Stimulated activated naive CD8-positive, alpha-beta T cell treated with anti-CD3 and anti-CD28 coated beads, Interleukin-15, Interleukin-2, amounts not matched to agents 100 ng/mL and 50 ng/mL, for 24 hours (primary cell): Measurements from ENCODE around the gene DGCR2.
"Not testable (repeated sequence)": the region's sequence is repeated elsewhere in the genome, so short reads cannot be mapped to it uniquely, and the experiment has no call there.

Source experiments
- H3K27ac Mint-ChIP-seq: one replicate; pipeline ENCODE4 v1.8.0; 2021; ENCODE audit warnings: mild to moderate bottlenecking, mixed read lengths
- H3K27me3 Mint-ChIP-seq: one replicate; pipeline ENCODE4 v1.8.0; 2021; ENCODE audit warnings: mixed read lengths
- H3K36me3 Mint-ChIP-seq: one replicate; pipeline ENCODE4 v1.8.0; 2021; ENCODE audit warnings: low read depth, mixed read lengths
- H3K4me1 Mint-ChIP-seq: one replicate; pipeline ENCODE4 v1.8.0; 2021; ENCODE audit warnings: low read depth, mixed read lengths
- H3K4me3 Mint-ChIP-seq: one replicate; pipeline ENCODE4 v1.8.0; 2021; ENCODE audit warnings: mild to moderate bottlenecking, mixed read lengths
- H3K9me3 Mint-ChIP-seq: one replicate; pipeline ENCODE4 v1.8.0; 2021; ENCODE audit warnings: mixed read lengths

Gene DGCR2, protein sequence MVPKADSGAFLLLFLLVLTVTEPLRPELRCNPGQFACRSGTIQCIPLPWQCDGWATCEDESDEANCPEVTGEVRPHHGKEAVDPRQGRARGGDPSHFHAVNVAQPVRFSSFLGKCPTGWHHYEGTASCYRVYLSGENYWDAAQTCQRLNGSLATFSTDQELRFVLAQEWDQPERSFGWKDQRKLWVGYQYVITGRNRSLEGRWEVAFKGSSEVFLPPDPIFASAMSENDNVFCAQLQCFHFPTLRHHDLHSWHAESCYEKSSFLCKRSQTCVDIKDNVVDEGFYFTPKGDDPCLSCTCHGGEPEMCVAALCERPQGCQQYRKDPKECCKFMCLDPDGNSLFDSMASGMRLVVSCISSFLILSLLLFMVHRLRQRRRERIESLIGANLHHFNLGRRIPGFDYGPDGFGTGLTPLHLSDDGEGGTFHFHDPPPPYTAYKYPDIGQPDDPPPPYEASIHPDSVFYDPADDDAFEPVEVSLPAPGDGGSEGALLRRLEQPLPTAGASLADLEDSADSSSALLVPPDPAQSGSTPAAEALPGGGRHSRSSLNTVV

DNA sequence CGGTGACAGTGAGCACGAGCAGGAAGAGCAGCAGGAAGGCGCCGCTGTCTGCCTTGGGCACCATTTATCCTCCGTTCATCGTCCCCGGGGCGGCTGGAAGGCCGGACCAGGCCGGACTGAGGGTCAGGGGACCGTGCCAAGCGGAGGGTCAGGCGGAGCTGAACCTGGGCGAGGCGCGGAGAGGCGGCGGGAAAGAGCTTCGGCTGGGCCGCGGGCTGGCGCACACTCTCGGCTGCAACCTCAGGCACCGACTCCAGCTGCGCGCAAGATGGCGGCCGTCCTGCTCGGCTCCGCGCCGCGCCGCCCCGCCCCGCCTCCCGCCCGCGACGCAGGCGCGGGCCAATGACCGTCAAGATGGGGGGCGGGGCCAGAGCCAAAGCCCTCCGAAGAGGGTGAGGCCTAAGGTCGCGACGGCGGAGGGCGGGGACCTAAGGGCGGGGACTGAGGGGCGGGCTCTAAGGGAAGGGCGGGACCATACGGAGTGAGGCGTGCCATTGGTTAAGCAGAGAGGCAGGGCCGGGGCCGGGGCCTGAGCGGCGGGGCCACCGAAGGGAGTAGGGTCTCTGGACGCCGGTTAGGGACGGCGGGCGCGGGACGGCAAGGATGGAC is at the start of gene DGCR2:
Gene DGCR2 (minus strand): TSS at position 270 of the 609 bp plus-strand sequence. CDS start 206 bp downstream, at position 64.
- Mint-ChIP-seq H3K36me3 (peaks cover 4% of the 10 kb centered on the region), H3K4me1 (peaks cover 52% of the 10 kb centered on the region), H3K27ac (peak within 1 kb of the TSS; percentile 63), H3K9me3 (no peaks in the 10 kb centered on the region), H3K4me3 (peak within 1 kb of the TSS; percentile 93), H3K27me3 (no peaks in the 10 kb centered on the region)

DNA sequence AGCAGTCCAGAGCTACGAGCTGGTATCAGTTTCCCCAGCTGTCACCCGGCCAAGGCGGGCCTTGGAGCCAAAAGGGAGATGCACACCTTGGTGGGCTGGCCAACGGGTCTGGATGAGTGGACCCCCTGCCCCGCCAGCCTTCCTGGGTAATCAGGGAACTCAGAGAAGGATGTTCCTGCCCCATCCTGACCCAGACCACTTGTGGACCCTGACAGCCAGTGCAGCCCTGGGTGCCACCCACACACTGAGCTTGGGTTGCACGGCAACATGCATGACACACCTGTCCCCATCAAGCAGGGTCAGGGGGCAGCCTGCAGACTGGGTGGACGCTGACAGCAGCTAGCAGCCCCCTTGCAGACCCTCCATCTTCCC is 47.7 kb upstream of the DGCR2 start:
- H3K4me3 Mint-ChIP-seq: peak overlapping the region; percentile 98
- peaks cover 36% of the 10 kb centered on the region for H3K4me1 Mint-ChIP-seq
- H3K27me3 Mint-ChIP-seq: peaks cover 37% of the 10 kb centered on the region
- no peak overlapping the region for H3K27ac Mint-ChIP-seq
- H3K9me3 Mint-ChIP-seq: no peaks in the 10 kb centered on the region
- peaks cover 12% of the 10 kb centered on the region for H3K36me3 Mint-ChIP-seq

DNA sequence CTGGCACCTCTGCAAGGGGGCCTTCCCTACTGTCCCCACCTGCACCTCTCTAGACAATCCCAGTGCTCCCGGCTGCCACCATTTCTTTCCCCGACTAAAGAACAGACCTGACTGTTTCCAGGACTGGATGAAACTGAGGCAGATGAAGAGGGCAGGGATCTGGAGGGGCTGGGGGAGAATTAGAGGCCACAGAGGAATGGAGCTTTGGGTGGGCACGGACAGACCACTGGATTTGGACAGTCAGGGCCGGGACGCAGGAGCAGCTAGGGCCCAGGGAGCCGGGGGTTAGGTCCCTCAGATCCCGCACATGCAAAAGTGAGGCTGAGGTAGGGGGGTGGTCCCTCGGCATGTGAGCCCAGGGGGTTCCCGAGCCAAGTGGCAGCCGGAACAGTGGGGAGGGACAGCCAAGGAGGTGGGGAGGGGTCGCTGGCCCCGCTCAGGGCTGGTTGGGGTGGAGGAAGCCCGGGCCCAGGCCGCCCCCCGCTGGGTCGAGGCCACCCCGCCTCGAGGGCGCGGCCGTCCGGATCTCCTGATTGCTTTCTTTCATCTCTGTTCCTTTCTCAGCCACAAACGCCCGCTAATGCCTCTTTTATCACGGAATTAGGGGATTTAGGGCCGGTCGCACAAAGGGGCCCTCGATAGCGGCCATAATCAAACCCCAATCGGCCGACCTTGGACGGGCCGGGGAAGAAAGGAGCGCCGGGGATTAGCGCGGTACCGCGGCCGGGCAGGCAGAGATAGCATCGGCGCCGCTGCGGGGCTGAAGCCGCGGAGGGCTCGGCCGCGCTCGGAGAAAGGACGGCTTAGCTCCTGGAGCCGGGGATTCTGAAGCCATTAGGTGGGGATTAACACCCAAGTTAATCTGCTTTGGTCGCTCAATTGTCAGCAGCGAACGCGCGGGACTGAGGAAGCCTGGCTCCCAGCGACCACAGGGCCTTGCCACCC is 47.1 kb upstream of the DGCR2 start:
- peaks cover 12% of the 10 kb centered on the region for H3K36me3 Mint-ChIP-seq
- H3K27me3 Mint-ChIP-seq: peaks cover 43% of the 10 kb centered on the region
- H3K27ac Mint-ChIP-seq: no peak overlapping the region
- H3K4me1 Mint-ChIP-seq: peaks cover 32% of the 10 kb centered on the region
- H3K9me3 Mint-ChIP-seq: no peaks in the 10 kb centered on the region
- H3K4me3 Mint-ChIP-seq: peak overlapping the region; percentile 39

DNA sequence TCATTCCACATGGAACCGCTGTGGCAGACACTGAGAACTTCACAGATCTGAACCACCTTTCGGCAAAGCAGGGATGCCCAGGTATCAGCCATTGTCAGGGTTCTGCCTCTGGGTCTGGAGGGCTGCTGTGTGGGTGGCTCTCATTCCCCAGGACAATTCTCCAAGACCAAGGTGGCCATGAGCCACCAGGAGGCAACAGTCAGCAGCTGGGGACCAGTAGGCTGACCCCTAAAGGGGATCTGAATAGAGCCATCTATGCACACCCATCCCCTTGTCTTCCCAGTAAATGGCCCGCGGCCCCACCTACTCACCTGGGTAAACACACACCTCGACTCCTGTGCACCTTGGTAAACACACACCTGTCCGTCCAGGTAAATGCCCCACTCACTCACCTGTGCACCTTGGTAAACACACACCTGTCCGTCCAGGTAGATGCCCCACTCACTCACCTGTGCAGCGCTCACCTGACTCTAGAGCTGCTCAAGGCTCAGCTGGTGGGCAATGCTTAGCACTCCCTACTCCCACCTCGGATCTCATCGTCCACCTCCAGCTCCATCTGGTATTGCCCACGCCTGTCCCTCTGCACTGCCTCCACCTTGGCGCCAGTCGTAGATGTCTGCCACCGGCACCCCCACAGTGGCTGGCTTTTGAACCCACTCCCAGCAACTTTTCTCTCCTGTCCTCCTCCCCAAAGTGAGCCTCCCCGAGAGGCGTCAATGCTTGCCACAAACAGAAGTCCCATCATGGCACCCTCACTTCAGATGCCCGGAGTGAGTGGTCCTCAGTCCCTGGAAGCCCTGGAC is 46.1 kb upstream of the DGCR2 start:
- peaks cover 46% of the 10 kb centered on the region for H3K27me3 Mint-ChIP-seq
- H3K4me1 Mint-ChIP-seq: peaks cover 27% of the 10 kb centered on the region
- no peak overlapping the region for H3K27ac Mint-ChIP-seq
- H3K36me3 Mint-ChIP-seq: peaks cover 12% of the 10 kb centered on the region
- no peak overlapping the region for H3K4me3 Mint-ChIP-seq
- H3K9me3 Mint-ChIP-seq: no peaks in the 10 kb centered on the region

DNA sequence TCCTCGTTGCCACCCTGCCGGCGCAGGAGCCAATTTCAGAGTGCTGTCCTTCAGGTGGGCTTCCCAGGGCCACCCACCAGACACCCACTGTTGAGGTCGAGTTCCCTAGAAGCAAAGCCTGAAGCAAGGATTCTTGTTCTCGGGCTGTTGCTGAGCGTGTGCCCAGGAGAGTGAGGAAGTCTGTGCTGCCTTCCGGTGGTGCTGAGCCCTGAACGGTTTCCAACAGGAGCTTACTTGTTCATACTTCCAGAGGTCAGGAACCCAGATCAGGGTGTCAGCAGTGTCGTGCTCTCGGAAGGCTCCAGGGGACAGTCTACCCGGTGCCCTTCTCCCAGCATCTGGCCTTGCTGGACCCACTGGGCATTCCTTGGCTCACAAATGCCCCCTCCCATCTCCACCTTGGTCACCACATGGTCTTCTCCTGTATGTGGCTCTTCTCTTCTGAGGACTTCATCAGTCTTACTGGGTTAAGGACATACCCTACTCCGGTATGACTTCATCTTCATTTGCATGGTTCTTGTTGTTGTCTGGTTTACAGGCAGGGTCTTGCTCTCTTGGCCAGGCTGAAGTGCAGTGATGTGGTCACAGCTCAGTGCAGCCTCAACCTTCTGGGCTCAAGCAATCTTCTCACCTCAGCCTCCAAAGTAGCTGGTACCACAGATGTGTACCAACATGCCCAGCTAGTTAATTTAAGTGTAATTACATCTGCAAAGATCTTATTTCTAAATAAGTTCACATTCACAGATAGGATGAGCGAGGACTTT is 45.1 kb upstream of the DGCR2 start:
- no peaks in the 10 kb centered on the region for H3K9me3 Mint-ChIP-seq
- no peak overlapping the region for H3K4me3 Mint-ChIP-seq
- peaks cover 17% of the 10 kb centered on the region for H3K4me1 Mint-ChIP-seq
- peaks cover 49% of the 10 kb centered on the region for H3K27me3 Mint-ChIP-seq
- peaks cover 3% of the 10 kb centered on the region for H3K36me3 Mint-ChIP-seq
- no peak overlapping the region for H3K27ac Mint-ChIP-seq

DNA sequence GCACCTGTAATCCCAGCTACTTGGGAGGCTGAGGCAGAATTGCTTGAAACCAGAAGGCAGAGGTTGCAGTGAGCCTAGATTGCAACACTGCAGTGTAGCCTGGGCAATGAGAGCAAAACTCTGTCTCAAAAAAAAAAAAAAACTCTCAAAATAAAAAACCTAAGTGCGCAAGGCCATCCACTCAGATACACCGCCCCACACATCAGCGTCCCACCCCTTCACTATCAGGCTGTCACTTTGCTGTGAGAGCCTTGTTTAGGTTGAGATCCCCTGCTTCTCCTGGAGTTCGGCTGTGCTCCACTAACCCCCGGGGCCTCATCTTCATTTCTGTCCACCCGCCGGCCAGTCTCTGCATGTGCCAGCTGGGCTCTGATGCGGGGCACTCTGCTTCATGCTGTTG is 44.2 kb upstream of the DGCR2 start:
- Mint-ChIP-seq H3K4me1 (peaks cover 13% of the 10 kb centered on the region), H3K36me3 (no peaks in the 10 kb centered on the region), H3K9me3 (no peaks in the 10 kb centered on the region), H3K27me3 (peaks cover 50% of the 10 kb centered on the region), H3K4me3 (no peak overlapping the region), H3K27ac (no peak overlapping the region)

DNA sequence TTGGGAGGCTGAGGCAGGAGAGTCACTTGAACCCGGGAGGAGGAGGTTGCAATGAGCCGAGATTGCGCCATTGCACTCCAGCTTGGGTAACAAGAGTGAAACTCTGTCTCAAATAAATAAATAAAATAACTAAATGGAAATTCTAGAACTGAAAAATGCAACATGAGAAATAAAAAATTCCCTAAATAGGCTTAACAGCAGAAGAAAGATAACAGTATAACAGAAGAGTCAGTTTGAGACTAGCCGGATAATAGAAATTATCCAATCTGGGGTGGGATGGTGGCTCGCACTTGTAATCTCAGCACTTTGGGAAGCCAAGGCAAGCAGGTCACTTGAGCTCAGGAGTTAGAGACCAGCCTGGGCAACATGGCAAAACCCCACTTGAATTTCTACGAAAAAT is 42.2 kb upstream of the DGCR2 start:
- Mint-ChIP-seq H3K27ac (no peak overlapping the region), H3K9me3 (no peaks in the 10 kb centered on the region), H3K36me3 (no peaks in the 10 kb centered on the region), H3K4me3 (no peak overlapping the region), H3K4me1 (no peaks in the 10 kb centered on the region), H3K27me3 (peaks cover 44% of the 10 kb centered on the region)

DNA sequence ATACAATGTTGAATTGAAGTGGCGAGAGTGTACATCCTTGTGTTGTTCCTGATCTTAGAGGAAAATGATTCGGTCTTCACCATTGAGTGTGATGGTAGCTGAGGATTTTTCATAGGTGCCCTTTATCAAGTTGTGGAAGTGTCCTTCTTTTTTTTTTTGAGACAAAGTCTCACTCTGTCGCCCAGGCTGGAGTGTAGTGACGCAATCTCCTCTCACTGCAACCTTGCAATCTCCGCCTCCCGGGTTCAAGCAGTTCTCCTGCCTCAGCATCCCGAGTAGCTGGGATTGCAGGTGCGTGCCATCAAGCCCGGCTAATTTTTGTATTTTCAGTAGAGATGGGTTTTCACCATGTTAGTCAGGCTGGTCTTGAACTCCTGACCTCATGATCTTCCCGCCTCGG is 36.4 kb upstream of the DGCR2 start:
- H3K4me3 Mint-ChIP-seq, H3K4me1 Mint-ChIP-seq, H3K9me3 Mint-ChIP-seq, H3K36me3 Mint-ChIP-seq, H3K27ac Mint-ChIP-seq: not testable (repeated sequence)
- peaks cover 21% of the 10 kb centered on the region for H3K27me3 Mint-ChIP-seq

DNA sequence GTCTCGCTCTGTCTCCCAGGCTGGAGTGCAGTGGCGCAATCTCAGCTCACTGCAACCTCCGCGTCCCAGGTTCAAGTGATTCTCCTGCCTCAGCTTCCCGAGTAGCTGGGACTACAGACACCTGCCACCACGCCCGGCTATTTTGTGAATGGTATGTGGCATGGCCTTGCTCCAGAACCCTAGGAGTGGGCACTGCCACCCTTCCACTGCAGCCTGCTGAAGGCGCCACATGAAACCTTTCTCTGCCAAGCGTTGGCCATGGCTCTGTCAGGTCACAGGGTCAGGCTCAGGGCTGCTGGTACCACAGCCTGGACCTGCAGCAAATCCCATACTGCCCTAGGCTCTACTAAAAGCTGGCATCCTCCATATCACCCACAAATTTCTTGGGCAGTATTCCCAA is 33.9 kb upstream of the DGCR2 start:
- not testable (repeated sequence) for H3K36me3 Mint-ChIP-seq, H3K9me3 Mint-ChIP-seq, H3K4me1 Mint-ChIP-seq, H3K4me3 Mint-ChIP-seq, H3K27ac Mint-ChIP-seq
- H3K27me3 Mint-ChIP-seq: peaks cover 32% of the 10 kb centered on the region

DNA sequence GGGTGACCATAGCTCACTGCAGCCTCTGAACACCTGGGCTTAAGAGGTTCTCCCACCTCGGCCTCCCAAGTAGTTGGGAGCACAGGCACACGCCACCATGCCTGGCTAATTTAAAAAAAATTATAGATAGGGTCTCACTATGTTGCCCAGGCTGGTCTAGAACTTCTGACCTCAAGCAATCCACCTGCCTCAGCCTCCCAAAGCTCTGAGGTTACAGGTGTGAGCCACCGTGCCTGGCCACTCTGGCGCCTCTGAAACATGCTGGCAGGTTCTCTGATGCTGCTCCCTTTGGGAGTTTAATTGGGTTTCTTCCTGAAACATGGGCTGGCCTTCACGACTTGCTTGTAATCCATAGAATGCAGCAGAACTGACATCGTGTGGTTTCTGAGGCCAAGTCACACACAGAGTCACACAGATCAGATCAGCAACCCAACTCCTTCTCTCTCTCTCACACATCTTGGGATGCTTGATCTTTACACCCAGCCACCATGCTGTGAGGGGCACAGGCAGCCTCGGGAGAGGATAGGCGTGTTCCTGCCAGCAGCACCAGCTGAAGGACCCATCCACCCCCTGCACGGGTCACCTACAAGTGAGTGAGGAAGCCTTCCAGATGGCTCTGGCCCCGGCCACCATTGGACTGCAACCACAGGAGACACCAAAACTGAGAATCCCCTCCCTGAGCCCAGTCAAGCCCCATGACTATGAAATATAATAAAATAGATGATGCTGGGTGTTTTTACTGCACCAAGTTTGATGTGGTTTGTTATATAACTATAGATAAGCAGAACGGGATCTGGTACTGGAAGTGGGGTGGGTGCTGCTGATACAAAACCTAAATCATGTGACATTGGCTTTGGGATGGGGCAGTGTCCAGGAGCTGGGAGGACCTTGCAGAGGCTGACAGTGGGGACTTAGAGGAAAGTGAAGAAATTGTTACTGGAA is 31.0 kb upstream of the DGCR2 start:
- Mint-ChIP-seq H3K27me3 (peaks cover 39% of the 10 kb centered on the region), H3K9me3 (no peaks in the 10 kb centered on the region), H3K27ac (no peak overlapping the region), H3K4me3 (no peak overlapping the region), H3K4me1 (peaks cover 7% of the 10 kb centered on the region), H3K36me3 (no peaks in the 10 kb centered on the region)

DNA sequence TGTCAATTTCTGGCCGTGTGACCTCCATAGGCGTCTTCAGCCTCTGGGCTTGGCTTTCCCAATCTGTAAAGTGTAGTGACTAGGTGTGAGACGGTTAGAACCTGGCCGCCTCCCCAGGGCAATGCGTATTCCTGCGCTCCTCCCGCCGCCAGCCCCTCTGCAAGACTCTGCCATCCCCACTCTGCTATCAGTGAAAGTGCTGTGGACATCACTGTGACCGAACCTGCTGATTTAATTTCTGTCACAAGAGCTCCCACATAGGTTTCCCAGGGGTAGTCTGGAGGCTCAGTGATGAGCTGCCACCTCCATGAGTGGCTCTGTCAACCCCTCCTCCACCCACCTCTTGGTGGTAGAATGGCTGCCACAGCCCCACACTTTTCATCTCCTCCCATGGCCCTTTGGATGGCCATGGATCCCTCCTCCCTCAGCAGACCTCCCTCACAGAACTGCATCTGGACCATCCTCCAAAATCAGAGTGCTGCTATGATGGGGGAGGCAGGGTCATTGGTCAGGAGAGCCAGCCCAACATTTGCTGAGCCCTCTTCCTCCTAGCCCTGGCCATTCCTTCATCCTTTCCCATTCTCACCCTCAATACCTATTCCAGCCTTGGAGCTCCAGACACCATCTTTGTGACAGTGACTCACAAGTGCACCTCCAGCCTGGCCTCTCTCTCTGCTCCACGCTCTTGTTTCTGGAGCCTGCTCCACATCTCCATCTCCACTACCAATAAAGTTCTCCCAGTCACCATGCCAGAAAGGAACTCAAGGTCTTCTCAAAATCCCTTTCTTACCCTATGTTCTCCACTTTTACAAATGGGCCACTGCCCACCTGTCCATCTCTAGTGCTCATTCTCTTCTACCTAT is 29.3 kb upstream of the DGCR2 start:
- H3K9me3 Mint-ChIP-seq: no peaks in the 10 kb centered on the region
- peaks cover 51% of the 10 kb centered on the region for H3K27me3 Mint-ChIP-seq
- H3K36me3 Mint-ChIP-seq: no peaks in the 10 kb centered on the region
- no peak overlapping the region for H3K27ac Mint-ChIP-seq
- peak overlapping the region; percentile 27 for H3K4me3 Mint-ChIP-seq
- peaks cover 7% of the 10 kb centered on the region for H3K4me1 Mint-ChIP-seq
